Mucosa of stomach (tissue), 1 donor: Measurements from ENCODE around the gene ELOA2.
"Not testable (repeated sequence)": the region's sequence is repeated elsewhere in the genome, so short reads cannot be mapped to it uniquely, and the experiment has no call there.

Experiments used
- H3K27me3 ChIP-seq: one replicate; pipeline ENCODE4 v1.7.0; 2013; ENCODE audit warnings: mild to moderate bottlenecking, low read length; ENCODE audit not compliant: control insufficient read depth, insufficient read depth
- H3K36me3 ChIP-seq: one replicate; pipeline ENCODE4 v1.7.0; 2013; ENCODE audit warnings: low read length; ENCODE audit not compliant: control insufficient read depth, insufficient read depth
- H3K4me1 ChIP-seq: one replicate; pipeline ENCODE4 v1.7.0; 2013; ENCODE audit warnings: mild to moderate bottlenecking, low read length; ENCODE audit not compliant: control insufficient read depth, insufficient read depth
- H3K4me3 ChIP-seq: one replicate; pipeline ENCODE4 v1.7.0; 2013; ENCODE audit warnings: low read length
- H3K9ac ChIP-seq: one replicate; pipeline ENCODE4 v1.7.0; 2013; ENCODE audit warnings: mild to moderate bottlenecking, low read length, moderate library complexity
- H3K9me3 ChIP-seq: one replicate; pipeline ENCODE4 v1.7.0; 2013; ENCODE audit warnings: mild to moderate bottlenecking, low read length, moderate library complexity; ENCODE audit not compliant: control insufficient read depth
- donor health status: Pancreatic carcinoma.

ELOA2 gene

GRCh38 chr18:47036298-47036874, 965 bp upstream of the ELOA2 start:
- Histone ChIP-seq H3K4me1 (no peaks in the 10 kb centered on the region), H3K4me3 (no peak overlapping the region), H3K9me3 (no peaks in the 10 kb centered on the region), H3K9ac (no peak overlapping the region), H3K27me3 (no peaks in the 10 kb centered on the region), H3K36me3 (no peaks in the 10 kb centered on the region)

- not testable (repeated sequence) for H3K9ac ChIP-seq, H3K9me3 ChIP-seq, H3K4me3 ChIP-seq
Measured at GRCh38 chr18:47034591-47034990, 830 bp downstream of the ELOA2 start.

GRCh38 chr18:47032945-47033344, 2.5 kb downstream of the ELOA2 start:
- Histone ChIP-seq H3K36me3 (no peaks in the 10 kb centered on the region), H3K9me3 (no peaks in the 10 kb centered on the region), H3K4me1 (no peaks in the 10 kb centered on the region), H3K27me3 (no peaks in the 10 kb centered on the region), H3K4me3 (no peak overlapping the region), H3K9ac (no peak overlapping the region)

More at GRCh38 chr18:47034591-47034990, 830 bp downstream of the ELOA2 start:
- not testable (repeated sequence) for H3K27me3 ChIP-seq, H3K36me3 ChIP-seq, H3K4me1 ChIP-seq

GRCh38 chr18:47030887-47031286, 4.5 kb downstream of the ELOA2 start:
- H3K4me1 ChIP-seq, H3K27me3 ChIP-seq, H3K36me3 ChIP-seq, H3K9ac ChIP-seq, H3K9me3 ChIP-seq, H3K4me3 ChIP-seq: not testable (repeated sequence)

GRCh38 chr18:47029684-47030353, 5.6 kb downstream of the ELOA2 start:
- not testable (repeated sequence) for H3K4me3 ChIP-seq, H3K9me3 ChIP-seq, H3K9ac ChIP-seq, H3K27me3 ChIP-seq, H3K4me1 ChIP-seq, H3K36me3 ChIP-seq

- H3K36me3 ChIP-seq, H3K9ac ChIP-seq, H3K9me3 ChIP-seq, H3K4me3 ChIP-seq, H3K27me3 ChIP-seq, H3K4me1 ChIP-seq: not testable (repeated sequence)
Measured at GRCh38 chr18:47028738-47029137, 6.7 kb downstream of the ELOA2 start.

GRCh38 chr18:47025557-47026174, 9.8 kb downstream of the ELOA2 start:
- not testable (repeated sequence) for H3K4me1 ChIP-seq, H3K27me3 ChIP-seq, H3K9me3 ChIP-seq, H3K4me3 ChIP-seq, H3K36me3 ChIP-seq, H3K9ac ChIP-seq

DNA sequence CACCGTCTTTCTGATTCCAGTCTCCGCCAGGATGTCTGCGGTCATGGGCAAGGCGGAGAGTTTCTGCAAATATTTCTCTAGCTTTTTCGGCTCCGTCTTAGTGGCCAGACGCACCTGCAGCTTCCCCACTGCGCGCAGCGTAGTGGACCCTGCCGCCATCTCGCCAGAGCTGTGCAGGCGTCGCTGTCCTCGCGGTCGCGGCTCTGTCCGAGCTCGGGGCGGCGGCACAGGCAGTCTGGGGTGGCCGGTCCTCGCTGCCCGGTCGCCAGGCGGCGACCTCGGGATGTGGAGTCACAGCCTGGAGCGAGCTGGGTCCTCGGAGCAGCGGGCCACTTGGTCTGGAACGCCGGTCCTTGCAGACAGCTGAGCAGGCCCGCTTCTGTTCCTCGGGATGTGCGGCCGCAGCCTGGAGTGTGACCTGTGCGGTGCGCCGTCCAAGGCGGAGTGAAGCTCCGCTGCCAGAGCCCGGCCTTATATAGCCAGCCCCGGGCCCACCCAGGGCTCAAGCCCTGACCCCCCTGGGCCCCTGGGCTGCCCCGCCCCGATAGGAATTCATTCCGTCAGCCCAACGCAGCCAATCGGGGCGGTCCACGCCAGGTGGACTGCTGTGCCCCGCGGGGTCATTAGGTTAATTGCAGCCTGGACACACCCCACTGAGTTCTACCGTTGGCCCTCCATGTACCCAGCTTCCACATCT, 11.5 kb downstream of the ELOA2 start:
- H3K4me1 ChIP-seq, H3K9me3 ChIP-seq, H3K4me3 ChIP-seq: not testable (repeated sequence)

DNA sequence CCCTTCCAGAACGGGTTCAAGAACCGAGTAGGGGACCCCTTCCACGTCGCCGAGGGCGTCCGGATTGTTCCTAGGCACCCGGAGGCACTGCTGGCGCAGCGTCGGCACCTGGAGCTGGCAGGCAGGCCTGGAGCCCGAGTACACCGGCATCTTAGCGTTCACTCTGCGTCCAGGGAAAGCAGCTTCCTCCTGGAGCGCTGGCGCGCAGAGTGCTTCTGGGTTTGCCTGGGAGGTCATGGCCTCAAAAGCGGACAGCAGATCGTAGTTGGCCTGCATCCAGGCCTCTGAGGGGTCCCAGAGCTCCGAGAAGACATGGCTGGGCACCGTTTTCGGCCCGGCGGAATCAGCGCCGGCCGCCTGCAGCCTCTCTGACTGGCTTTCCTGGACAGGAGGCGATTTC, 12.6 kb downstream of the ELOA2 start:
- H3K4me3 ChIP-seq, H3K4me1 ChIP-seq, H3K9ac ChIP-seq, H3K36me3 ChIP-seq, H3K9me3 ChIP-seq, H3K27me3 ChIP-seq: not testable (repeated sequence)

More for the DNA sequence above, 11.5 kb downstream of the ELOA2 start:
- H3K27me3 ChIP-seq, H3K36me3 ChIP-seq, H3K9ac ChIP-seq: not testable (repeated sequence)

- not testable (repeated sequence) for H3K36me3 ChIP-seq, H3K4me3 ChIP-seq
Measured at GRCh38 chr18:47020757-47021156, 14.7 kb downstream of the ELOA2 start.

DNA sequence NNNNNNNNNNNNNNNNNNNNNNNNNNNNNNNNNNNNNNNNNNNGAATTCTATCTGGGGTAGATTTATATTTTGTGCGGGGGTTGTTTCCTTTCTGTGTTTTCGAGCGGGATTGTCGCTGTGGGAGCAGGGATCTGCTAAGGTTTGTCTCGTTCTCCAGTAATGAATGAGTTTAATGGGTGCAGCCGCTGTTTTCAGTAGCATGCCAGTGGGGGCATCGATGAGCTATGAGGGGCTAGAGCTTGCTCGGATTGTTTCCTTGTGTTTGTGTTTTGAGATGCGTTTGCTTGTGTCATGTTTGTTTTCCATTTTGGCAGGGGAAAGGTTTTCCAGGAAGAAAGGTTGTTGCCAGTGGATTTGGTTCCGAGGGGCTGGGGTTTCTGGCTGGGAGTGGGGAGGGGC, 15.6 kb downstream of the ELOA2 start:
- not testable (repeated sequence) for H3K4me1 ChIP-seq, H3K4me3 ChIP-seq, H3K9ac ChIP-seq, H3K9me3 ChIP-seq, H3K36me3 ChIP-seq, H3K27me3 ChIP-seq

More at GRCh38 chr18:47020757-47021156, 14.7 kb downstream of the ELOA2 start:
- H3K9ac ChIP-seq, H3K4me1 ChIP-seq, H3K9me3 ChIP-seq, H3K27me3 ChIP-seq: not testable (repeated sequence)
